Measurements from ENCODE around the gene CHSY1.
"Not testable (repeated sequence)": the region's sequence is repeated elsewhere in the genome, so short reads cannot be mapped to it uniquely, and the experiment has no call there.

The CHSY1 gene

DNA sequence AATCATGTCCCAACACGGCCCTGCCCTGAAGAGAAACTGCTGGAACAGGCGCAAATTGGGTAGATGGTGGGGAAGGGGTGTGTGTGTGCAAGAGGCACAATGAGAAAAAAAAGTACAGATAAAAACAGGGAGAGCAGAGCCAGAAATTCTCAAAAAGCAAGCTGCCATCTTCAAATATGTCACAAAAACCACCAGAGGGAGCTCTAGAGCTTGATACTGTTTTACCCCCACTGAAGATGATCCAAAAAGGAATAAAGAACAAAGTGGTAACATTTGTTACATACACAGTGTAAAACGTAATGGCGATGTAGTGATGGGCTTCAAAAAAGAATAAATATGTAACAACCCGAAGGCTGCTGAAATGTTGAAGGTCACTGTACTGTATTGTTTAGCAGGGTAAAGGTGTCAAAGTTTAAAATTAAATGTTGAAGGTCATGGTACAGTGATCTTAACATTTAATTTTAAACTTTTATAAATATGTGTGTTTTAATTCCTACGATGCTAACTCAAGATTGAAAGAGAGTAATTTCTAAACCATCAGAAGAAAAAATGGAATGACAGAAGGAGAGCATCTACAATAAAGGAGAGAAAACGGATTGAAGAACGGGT, 37.2 kb upstream of the CHSY1 start:
- H4K20me1 ChIP-seq (ENCODE audit: insufficient read depth, low read length, poor library complexity, severe bottlenecking), result peaks cover 88% of the 10 kb centered on the region

DNA sequence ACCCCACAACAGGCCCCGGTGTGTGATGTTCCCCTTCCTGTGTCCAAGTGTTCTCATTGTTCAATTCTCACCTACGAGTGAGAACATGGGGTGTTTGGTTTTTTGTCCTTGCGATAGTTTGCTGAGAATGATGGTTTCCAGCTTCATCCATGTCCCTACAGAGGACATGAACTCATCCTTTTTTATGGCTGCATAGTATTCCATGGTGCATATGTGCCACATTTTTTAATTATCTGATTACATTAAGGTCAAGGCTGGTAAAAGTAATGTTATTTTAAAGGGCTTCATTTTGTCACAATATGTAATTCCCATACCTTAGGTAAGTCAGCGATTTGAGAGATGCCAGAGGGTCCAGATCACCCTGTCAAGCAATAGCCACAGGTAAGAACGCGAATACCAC, 35.5 kb upstream of the CHSY1 start:
- peaks cover 20% of the 10 kb centered on the region for H3K4me1 ChIP-seq (ENCODE audit: insufficient read depth, low read length, poor library complexity, severe bottlenecking)
- not testable (repeated sequence) for H3K4me3 ChIP-seq (ENCODE audit: low read length, poor library complexity, severe bottlenecking); H3K9me3 ChIP-seq (ENCODE audit: insufficient read depth, low read depth, low read length); H3K27me3 ChIP-seq (ENCODE audit: insufficient read depth, low read length, poor library complexity, severe bottlenecking); H3K4me2 ChIP-seq (ENCODE audit: low read depth, low read length, poor library complexity, severe bottlenecking); H3K9me2 ChIP-seq (replicated peaks; ENCODE audit: low read depth, low read length); H3K9ac ChIP-seq (ENCODE audit: low read depth, low read length, poor library complexity, severe bottlenecking); H3F3A ChIP-seq (ENCODE audit: low read depth); H2AFZ ChIP-seq (ENCODE audit: low read length)
- peaks cover 71% of the 10 kb centered on the region for H4K20me1 ChIP-seq (ENCODE audit: insufficient read depth, low read length, poor library complexity, severe bottlenecking)
- peaks cover 72% of the 10 kb centered on the region for H3K79me2 ChIP-seq (ENCODE audit: insufficient read depth, low read length)
- H3K36me3 ChIP-seq (ENCODE audit: insufficient read depth, low read length), result peaks cover 68% of the 10 kb centered on the region

More for the DNA sequence above, 37.2 kb upstream of the CHSY1 start:
- Histone ChIP-seq H3K9me3 (ENCODE audit: insufficient read depth, low read depth, low read length) (no peaks in the 10 kb centered on the region), H3K4me3 (ENCODE audit: low read length, poor library complexity, severe bottlenecking) (no peak overlapping the region), H2AFZ (ENCODE audit: low read length) (no peak overlapping the region), H3F3A (ENCODE audit: low read depth) (0 out of 2 replicates have a peak, but pooled peaks cover 2% of the 10 kb centered on the region), H3K4me2 (ENCODE audit: low read depth, low read length, poor library complexity, severe bottlenecking) (peak overlapping the region; percentile 30), H3K36me3 (ENCODE audit: insufficient read depth, low read length) (peaks cover 51% of the 10 kb centered on the region), H3K9ac (ENCODE audit: low read depth, low read length, poor library complexity, severe bottlenecking) (no peak overlapping the region), H3K27me3 (ENCODE audit: insufficient read depth, low read length, poor library complexity, severe bottlenecking) (no peaks in the 10 kb centered on the region), H3K4me1 (ENCODE audit: insufficient read depth, low read length, poor library complexity, severe bottlenecking) (peaks cover 32% of the 10 kb centered on the region), H3K9me2 (replicated peaks; ENCODE audit: low read depth, low read length) (no peaks in the 10 kb centered on the region), H3K79me2 (ENCODE audit: insufficient read depth, low read length) (peaks cover 89% of the 10 kb centered on the region)
- TF ChIP-seq EZH2phosphoT487 (IDR thresholded peaks at IDR 0.05; ENCODE audit: borderline replicate concordance), result no peak
- TF ChIP-seq, protein P1, sequence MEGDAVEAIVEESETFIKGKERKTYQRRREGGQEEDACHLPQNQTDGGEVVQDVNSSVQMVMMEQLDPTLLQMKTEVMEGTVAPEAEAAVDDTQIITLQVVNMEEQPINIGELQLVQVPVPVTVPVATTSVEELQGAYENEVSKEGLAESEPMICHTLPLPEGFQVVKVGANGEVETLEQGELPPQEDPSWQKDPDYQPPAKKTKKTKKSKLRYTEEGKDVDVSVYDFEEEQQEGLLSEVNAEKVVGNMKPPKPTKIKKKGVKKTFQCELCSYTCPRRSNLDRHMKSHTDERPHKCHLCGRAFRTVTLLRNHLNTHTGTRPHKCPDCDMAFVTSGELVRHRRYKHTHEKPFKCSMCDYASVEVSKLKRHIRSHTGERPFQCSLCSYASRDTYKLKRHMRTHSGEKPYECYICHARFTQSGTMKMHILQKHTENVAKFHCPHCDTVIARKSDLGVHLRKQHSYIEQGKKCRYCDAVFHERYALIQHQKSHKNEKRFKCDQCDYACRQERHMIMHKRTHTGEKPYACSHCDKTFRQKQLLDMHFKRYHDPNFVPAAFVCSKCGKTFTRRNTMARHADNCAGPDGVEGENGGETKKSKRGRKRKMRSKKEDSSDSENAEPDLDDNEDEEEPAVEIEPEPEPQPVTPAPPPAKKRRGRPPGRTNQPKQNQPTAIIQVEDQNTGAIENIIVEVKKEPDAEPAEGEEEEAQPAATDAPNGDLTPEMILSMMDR (conservative IDR thresholded peaks at IDR 0.05; ENCODE audit: low read length), result peak; percentile 80

DNA sequence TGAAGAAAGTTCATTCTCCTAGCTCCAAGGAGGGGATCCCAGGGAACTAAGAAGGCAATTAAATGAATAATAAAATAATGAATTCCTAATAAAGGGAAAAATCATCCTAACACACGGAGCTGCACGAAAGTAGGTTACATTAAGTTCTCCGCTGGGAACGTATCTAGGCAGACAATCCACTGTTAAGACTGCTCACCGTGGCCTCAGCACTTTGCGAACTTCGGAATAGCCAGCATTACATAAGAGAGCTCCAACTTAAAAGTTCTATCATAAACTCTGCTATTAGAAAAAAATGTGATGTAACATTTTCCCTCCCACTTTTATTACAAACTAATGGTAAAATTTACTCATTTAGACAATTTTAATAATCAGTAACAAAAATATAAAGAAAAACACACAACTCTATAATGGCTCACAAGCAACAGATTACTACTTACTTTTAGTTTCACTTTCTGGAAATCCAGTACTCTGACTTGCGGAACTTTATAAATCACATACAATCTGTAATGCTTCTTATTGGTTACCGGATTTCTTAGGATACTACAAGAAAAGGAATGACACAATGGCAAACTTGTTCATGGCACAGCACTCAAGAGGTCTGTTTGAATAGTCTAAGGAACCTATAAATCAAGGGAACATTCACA, 34.7 kb upstream of the CHSY1 start:
- Histone ChIP-seq H2AFZ (ENCODE audit: low read length) (no peak overlapping the region), H4K20me1 (ENCODE audit: insufficient read depth, low read length, poor library complexity, severe bottlenecking) (peaks cover 64% of the 10 kb centered on the region), H3F3A (ENCODE audit: low read depth) (0 out of 2 replicates have a peak, but pooled peaks cover 2% of the 10 kb centered on the region), H3K9me3 (ENCODE audit: insufficient read depth, low read depth, low read length) (no peaks in the 10 kb centered on the region), H3K9me2 (replicated peaks; ENCODE audit: low read depth, low read length) (no peaks in the 10 kb centered on the region), H3K79me2 (ENCODE audit: insufficient read depth, low read length) (peaks cover 65% of the 10 kb centered on the region), H3K4me2 (ENCODE audit: low read depth, low read length, poor library complexity, severe bottlenecking) (no peak overlapping the region), H3K4me1 (ENCODE audit: insufficient read depth, low read length, poor library complexity, severe bottlenecking) (peaks cover 12% of the 10 kb centered on the region), H3K27me3 (ENCODE audit: insufficient read depth, low read length, poor library complexity, severe bottlenecking) (no peaks in the 10 kb centered on the region), H3K36me3 (ENCODE audit: insufficient read depth, low read length) (peaks cover 75% of the 10 kb centered on the region), H3K9ac (ENCODE audit: low read depth, low read length, poor library complexity, severe bottlenecking) (no peak overlapping the region), H3K4me3 (ENCODE audit: low read length, poor library complexity, severe bottlenecking) (no peak overlapping the region)
- TF ChIP-seq, protein P1 (conservative IDR thresholded peaks at IDR 0.05; ENCODE audit: low read length), result no peak
- no peak for TF ChIP-seq EZH2phosphoT487 (IDR thresholded peaks at IDR 0.05; ENCODE audit: borderline replicate concordance)
